ENCODE measurements around the gene ADGRV1.

GRCh38 chr5:91178461-91178860 is 619.9 kb downstream of the ADGRV1 start:
- no peak for TF ChIP-seq CTCF (IDR thresholded peaks at IDR 0.05)
- no peak for TF ChIP-seq ZFX (IDR thresholded peaks at IDR 0.05; ENCODE audit: borderline replicate concordance)

Measured in 22Rv1 (cell line).